ENCODE measurements around the gene MYH7.
"Not testable (repeated sequence)": the region's sequence is repeated elsewhere in the genome, so short reads cannot be mapped to it uniquely, and the experiment has no call there.

The MYH7 gene

DNA sequence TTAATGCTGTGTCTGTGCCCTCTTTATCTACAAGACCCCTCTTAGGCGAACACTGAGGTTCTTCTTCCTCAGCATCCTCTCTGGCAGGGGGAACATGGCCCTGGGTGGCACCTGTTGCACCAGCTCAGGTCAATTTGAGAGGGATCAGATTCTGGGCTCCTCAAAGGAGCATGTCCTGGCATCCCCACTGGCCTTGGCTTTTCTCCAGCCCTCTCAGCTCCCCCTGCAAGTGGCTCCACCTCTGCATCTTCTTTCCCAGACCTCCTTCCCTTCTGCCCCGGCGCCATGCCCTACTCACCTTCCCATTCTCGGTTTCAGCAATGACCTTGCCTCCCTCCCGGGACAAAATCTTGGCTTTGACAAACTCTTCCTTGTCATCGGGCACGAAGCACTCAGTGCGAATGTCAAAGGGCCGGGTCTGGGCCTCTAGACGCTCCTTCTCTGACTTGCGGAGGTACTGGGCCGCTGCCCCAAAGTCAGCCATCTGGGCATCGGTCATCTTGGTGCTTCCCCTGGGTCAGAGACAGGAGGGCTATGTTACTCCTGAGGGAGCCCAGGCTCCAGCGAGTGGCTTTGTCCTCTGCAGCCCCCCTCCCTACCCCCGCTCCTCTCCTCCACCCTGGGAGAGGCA is 28.6 kb downstream of the MYH7 start:
- DNase-seq (ENCODE audit: low read depth) = no peak

DNA sequence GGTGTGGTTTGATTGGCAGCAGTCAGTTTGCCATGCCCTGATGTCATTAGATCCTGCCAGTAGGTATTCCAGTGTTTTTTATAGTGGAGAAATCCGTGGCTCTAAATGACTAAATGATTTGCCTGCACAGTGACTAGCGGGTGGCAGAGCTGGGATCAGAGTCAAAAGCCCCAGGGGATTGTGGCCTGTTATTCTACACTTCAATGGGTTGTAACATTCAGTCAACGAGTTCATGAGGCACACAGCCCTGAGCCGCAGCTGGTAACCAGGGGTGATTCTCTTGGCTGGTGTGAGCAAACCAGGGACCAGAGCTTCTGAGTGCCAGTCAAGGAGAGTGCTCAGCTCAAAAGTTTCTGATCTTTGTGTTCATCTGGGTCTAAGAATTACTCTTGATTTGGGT is 29.2 kb downstream of the MYH7 start:
- no peak for DNase-seq (ENCODE audit: low read depth)

DNA sequence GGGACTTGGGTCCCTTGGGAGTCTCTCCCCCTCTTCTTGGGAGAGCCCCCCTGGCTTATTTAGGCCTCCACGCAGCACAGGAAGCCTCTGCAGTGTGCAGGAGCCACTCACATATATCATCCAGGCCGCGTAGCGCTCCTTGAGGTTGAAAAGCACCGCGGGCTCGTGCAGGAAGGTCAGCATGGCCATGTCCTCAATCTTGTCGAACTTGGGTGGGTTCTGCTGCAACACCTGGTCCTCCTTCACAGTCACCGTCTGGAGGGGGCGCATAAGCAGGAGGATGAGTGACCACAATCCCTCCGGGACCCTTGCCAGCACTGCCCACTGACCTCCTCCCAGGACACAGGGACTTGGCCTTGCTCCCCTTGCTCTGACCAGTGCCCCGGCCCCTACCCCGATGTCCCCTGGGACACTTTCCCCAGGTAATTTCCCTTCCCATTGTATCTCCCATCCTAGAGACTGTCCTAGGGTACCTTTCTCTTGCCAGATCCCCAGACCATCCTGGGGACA is 29.9 kb downstream of the MYH7 start:
- no peak for DNase-seq (ENCODE audit: low read depth)

DNA sequence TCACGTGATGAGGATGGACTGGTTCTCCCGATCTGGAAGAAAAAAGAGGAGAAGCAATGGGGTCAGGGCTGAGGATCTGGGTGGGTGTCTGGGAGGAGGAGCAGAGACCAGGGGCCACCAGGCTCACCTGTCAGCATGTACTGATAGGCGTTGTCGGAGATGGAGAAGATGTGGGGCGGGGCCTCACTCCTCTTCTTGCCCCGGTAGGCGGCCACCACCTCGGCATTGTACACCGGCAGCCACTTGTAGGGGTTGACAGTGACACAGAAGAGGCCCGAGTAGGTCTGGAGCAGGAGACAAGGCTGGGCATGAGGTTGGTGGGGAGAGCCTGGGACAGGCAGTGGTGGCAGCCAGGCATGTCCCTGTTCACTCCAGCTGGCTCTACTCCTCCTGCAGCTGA is 30.4 kb downstream of the MYH7 start:
- DNase-seq (ENCODE audit: low read depth) = no peak

DNA sequence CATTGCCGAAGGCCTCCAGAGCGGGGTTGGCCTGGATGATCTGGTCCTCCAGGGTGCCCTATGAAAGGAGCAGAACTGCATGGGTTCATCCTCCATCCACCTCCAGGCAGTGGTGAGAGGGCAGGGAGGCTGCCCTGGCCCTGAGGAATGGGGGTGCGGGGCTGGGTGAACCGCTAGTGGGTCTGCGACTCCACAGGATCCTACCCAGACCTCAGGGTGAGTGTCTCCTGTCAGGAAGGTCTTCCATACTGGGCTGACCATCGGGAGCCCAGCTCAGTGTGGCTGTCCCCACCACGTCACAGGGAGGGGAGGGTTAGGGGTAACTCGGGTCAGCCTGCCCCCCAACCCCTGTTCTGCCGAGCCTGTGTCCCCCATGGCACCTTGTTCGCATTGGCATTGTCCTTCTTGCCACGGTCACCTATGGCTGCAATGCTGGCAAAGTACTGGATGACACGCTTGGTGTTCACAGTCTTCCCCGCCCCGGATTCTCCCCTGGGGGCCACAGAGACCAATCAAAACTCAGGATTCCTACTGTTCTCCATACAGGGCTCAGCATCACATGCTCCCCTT is 31.0 kb downstream of the MYH7 start:
- DNase-seq (ENCODE audit: low read depth) = no peak

DNA sequence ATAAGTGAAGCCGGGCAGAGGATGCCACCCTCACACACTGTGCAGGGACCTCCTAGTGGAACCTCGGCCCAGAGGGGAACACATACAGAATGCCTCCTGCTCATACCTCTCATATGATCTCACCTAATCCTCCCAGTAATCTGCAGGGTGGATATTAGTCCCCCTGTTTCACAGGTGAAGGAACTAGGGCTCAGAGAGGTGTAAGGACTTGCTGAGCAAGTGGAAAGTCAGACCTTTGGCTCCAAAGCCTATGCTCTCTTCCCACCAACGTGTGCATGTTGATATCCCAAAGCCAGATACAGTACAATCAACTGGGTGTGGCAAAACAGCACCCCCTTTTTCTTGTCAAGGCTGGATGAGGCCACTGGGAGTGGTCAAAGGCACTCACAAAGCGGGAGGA is 31.6 kb downstream of the MYH7 start:
- no peak for DNase-seq (ENCODE audit: low read depth)

DNA sequence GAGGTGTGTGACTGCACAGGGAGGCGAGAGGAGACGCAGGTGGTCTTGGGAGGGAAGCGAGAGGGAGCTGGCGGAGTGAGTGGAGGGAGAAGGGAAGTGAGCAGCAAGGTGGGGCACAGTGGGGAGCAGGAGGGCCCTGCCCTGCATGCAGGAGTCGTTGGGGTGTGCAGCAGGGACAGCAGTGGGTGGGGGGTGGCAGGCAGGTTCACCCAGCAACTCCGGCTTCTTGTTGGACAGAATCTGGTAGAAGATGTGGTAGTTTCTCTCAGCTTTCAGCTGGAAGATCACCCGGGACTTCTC is 32.4 kb downstream of the MYH7 start:
- no peak for DNase-seq (ENCODE audit: low read depth)

DNA sequence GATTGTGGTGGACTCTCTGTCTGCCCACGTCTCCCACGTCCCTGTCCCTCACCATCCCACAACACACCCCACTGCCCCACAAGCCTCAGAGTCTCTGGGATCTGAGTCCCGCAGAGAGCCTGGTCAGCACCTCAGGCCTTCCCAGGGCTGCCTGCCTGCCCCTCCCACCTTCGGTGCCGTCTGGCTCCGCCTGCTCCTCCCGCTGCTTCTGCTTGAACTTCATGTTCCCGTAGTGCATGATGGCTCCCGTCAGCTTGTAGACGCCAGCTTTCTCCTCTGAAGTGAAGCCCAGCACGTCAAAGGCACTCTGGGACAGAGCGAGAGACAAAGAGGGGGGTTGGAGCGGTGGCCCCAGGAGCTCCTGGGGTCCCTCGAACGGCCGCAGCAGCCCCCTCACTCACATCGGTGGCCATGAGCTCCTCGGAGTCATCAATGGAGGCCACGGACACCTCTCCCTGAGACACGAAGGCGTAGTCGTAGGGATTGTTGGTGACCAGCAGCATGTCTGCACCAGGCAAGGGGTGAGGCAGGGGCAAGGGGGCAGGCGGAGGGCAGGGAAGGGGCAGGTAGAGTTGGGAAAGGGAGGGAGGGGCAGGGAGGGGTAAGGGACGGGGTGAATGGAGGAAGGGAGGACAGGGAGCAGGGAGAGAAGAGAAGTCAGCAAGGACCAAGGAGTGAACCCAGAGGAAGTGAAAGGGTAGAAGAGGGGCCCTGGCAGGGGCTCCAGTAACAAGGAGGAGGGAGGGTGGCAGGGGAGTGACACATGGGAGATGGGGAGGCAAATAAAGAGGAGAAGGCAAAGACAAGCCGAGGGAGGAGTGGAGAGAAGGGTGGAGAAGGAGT is 32.9 kb downstream of the MYH7 start:
- DNase-seq (ENCODE audit: low read depth) = no peak

DNA sequence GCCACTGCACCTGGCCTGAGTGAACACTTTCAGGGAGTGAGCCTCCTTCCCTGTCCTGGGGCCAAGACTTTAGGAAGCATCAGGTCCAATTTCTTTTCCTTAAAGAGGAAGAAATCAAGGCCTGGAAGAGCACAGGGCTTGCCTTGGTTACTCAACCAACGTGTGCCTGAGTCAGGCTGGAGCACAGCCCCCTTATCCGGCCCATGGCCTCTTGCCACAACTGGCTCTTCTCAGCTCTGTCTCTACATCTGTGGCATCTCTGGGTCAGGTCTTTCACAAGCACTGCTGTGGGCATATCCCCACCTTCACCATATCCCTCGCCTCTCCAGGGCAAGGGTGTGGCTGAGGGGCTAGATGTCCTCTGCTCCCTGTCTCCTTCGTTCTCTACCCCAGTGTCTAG is 34.2 kb downstream of the MYH7 start:
- no peak for DNase-seq (ENCODE audit: low read depth)

DNA sequence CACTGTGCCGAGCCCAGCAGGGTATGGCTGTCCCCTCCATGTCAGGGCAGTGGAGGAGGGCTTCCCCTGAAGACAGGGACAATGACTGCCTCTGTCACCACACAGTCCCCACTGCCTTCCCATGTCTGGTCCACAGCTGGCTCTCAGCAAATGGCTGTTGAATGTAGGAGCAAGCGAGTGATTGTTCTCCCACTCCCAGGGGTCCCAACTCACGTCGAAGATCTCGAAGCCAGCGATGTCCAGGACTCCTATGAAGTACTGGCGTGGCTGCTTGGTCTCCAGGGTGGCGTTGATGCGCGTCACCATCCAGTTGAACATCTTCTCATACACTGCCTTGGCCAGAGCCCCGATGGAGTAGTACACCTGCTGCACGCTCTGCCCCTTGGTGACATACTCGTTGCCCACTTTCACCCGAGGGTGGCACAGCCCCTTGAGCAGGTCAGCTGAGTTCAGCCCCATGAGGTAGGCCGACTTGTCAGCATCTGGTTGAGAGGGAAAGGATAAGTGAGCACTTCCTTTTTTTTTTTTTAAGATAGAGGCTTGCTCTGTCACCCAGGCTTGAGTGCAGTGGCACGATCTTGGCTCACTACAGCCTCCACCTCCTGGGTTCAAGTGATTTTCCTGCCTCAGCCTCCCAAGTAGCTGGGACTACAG is 34.8 kb downstream of the MYH7 start:
- not testable (repeated sequence) for DNase-seq (ENCODE audit: low read depth)

DNA sequence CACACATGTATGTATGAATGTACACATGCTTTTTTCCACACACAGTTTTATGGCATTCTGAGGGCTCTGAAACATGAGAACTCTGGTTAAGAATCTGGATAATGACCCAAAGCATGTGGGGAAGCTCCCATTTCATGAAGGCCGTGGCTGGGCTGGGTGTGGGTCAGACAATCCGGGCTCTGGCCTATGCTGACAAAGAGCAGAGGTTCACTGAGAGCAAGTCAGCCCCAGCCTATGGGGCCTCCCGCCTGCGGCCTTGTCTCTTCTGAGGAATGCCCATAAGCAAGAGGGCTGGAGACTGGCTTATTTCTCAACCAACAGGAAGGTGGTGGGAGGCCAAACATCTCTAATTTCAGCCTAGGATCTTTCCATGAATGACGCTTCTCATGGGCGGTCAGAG is 35.9 kb downstream of the MYH7 start:
- no peak for DNase-seq (ENCODE audit: low read depth)

DNA sequence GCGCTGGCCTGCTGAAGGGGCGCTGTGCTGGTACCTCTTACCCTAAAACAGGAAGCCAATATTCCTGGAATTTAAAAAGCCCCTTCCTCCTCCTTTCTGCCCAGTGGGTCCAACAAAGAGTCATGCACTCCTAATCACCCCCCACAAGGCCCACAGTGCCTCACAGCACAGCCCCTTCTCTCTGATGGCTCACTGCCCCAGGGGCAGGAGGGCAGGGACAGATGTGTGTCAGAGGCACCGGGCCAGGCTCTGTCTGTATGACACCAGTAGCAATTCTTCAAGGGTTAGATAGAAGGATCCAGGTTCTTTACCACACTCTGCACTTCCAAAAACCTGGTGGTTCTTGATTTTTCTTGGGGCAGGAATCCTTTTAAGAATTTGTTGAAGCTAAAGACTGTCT is 36.3 kb downstream of the MYH7 start:
- DNase-seq (ENCODE audit: low read depth) = no peak

DNA sequence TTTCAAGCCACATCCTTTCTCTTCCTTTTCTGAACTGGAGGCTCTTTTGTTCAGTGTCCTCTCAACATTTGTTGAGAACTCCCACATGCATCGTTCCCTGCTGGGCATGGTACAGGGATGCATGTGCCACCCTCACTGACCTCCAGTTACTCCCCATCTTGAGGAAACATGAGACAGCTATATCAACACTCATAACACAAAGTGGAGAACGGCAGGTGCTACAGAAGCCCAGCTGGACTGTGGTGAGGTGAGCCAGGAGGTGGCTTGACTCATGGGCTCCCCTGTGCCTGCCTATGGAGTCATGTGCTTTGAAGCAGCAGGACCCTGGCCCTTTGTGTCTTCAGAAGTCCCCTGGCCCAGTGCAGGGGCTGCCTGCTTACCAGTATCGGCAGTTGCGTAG is 37.1 kb downstream of the MYH7 start:
- DNase-seq (ENCODE audit: low read depth) = no peak

DNA sequence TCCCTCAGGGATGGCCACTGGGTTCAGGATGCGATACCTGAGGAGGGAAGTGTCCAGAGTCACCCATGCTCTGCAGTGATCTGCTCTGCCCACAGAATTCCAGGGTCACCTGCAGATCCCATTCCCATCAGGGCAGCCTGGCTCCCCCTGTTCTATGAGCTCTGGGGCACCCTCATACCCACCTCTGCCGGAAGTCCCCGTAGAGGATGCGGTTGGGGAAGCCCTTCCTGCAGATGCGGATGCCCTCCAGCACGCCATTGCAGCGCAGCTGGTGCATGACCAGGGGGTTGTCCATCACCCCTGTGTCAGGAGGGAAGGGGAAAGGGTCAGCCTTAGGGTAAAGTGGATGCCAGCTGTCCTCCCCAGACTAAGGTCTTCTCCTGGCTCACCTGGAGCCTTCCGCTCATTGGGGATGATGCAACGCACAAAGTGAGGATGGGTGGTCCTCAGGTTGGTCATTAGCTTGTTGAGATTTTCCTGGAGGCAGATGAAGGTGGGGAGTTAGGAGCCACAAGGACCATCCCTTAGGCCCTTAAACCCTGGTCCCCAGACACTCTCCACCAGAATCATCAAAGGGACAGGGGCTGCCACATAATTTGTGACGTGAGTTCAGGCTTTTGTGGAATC is 38.6 kb downstream of the MYH7 start:
- no peak for DNase-seq (ENCODE audit: low read depth)

DNA sequence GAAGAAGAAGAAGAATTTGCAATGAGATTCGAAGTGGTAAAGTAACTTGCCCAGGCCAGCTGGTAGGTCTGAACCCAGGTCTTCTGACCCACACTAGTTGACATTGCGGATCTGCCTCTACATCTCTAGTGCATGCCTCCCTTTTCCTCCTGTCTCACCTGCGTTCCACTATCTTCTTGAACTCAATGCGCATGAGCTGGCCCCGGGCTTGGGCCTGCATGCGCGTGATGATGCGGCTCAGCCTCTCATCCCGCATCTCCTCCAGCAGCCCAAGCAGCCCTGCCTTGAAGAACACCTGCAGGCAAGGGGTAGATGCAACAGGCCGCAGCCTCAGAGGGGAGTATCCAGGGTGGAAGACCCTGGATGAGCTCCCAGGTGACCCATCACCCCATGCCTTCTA is 39.3 kb downstream of the MYH7 start:
- no peak for DNase-seq (ENCODE audit: low read depth)

DNA sequence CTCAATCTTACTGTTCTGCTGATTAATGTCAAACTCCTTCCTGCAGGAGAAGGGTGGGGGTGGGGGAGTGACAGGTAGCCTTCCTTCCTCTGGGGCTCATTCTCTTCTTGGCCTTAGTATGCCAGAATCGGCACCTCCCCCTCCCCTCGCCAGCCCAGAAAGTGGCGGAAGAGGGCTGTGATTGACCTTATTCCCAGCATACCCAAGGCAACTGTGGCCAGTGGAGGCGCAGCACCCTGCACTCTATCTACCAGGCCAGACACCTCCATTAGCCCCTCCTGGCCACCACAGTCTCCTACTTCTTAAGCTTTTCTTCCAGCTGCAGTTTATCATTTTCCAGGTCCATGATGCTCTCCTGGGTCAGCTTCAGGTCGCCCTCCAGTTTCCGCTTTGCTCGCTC is 42.8 kb downstream of the MYH7 start:
- no peak for DNase-seq (ENCODE audit: low read depth)

DNA sequence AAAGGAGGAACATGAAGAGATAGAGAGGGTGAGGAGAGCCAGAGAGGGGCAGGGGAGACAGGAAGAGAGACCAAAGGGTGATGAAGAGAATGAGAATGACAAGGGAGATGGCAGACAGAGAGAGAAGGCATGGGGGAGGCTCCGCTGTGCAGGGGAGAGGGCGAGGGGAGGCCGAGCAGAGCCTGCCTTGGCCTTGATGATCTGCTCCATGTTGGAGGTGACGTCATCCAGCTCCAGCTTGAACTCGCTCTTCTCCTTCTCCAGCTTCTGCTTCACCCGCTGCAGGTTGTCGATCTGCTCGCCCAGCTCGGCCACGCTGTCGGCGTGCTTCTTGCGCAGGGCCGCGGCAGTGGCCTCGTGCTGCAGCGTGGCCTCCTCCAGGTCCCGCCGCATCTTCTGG is 45.6 kb downstream of the MYH7 start:
- not testable (repeated sequence) for DNase-seq (ENCODE audit: low read depth)

DNA sequence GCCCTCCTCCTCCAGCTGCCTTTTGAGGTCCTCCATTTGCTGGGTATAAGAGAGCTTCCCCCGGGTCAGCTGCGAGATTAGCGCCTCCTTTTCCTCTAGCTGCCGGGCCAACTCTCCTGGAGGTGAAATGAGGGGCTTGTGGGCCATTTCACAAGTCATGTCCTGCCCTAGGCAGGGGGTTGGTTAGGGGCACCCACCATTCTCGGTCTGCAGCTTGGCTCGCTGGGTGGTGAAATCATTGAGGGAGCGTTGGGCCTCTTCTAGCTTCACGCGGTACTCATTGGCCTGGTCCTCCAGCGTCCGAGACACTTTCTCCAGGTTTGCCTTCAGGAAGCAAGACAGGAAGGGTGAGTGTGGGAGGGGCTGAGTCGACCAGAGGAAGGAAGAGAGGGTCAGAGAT is 46.1 kb downstream of the MYH7 start:
- DNase-seq (ENCODE audit: low read depth) = no peak

DNA sequence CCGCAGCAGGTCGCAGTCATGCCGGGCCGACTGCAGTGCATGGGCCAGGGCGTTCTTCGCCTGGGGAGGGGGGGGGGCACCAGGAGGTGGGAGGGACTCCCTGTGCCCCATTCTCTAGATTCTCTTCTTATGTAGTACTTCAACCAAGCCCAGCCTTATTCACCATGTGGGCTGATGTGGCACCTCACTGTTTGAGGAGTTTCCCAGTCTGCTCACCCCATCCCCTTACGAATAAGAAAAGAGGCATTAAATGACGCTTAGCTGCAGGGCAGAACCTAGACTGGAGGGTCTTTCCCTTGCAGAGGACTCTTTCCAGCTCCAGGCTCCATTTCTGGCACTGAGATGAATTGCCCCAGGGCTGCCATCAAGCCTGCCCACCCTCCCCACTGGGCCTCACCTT is 46.5 kb downstream of the MYH7 start:
- DNase-seq (ENCODE audit: low read depth) = no peak

DNA sequence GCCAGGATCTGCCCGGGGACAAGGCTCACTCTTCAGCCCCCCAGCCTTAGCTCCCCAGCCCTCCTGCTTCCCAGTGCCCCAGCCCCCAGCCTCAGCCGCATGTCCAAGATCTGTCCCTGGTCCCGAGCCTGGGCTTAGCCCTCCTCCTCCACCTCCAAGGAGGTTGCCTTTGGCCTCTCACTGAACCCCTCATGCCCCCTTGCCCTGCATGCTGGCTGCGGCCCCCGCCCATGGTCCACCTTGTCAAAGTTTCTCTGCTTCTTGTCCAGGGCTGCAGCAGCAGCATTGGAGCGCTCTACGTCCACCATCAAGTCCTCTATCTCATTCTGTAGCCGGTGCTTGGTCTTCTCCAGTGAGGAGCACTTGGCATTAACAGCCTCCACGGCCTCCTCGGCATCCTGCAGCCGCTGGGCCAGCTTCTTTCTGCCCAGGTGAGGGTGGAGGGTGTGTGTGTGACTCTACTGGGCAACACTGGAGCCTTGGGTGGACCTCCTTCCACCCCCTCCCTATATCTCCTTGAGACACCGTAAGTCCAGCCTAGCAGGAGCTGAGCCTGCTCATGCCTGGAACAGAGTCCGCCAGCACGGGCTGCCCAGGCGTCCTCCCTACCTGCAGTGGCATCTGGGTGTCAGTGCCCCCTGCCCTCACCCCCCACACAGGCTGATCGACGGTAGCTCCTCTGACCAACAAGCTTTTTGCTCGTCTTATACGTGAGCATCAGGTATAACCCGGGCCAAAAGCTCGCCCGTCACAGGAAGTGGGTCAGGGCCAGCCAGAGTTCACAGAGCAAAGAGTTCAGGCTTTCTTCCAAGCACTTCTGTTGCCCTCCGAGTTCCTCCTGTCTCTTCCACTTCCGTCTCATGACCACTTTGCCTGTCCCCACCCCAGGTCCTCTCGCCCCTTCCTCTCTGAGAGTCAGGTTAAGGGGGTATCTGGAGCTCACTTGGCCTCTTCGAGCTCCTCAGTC is 47.3 kb downstream of the MYH7 start:
- DNase-seq (ENCODE audit: low read depth) = no peak

DNA sequence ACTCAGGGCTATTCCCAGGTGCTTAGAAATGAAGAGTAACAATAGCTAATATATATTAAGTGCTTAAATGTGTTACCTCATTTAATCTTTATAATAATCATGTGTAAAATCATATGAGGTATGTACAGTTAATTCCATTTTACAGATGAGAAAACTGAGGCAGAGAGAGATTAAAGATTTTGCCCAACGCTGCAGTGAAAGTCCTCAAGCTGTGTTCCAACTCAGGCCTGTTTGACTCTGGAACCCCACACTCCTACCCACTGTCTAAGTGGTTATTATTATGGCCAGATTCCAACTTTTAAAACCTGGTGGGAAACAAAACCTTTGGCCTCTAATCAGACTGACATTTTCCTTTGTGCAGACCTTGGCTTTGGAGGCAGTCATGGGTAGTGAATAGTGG is 48.5 kb downstream of the MYH7 start:
- no peak for DNase-seq (ENCODE audit: low read depth)

All from stimulated activated CD8-positive, alpha-beta memory T cell treated with anti-CD3 and anti-CD28 coated beads, Interleukin-12 subunit alpha, Interleukin-12 subunit beta, amount 100 ng/mL, for 4 hours (primary cell).